GM23338 (cell line): ENCODE measurements around the gene TSPAN13.

Source experiments
- CTCF ChIP-seq, 2 experiments: fragments of 200-600 bp in 1 of 2; sonication (generic) in 1 of 2; conservative IDR thresholded peaks; 2 replicates each; pipeline versions ENCODE4 v1.5.1 to v1.6.1; 2016 to 2017; ENCODE audit warnings: antibody characterized with exemption in 2 of 2, low read depth in 2 of 2, mild to moderate bottlenecking in 2 of 2, moderate library complexity in 1 of 2
- EZH2 ChIP-seq: fragments of 200-600 bp; sonication (generic); IDR thresholded peaks from one replicate; pipeline ENCODE4 v1.8.0; 2017; ENCODE audit warnings: antibody characterized with exemption, mild to moderate bottlenecking, low read depth; ENCODE audit not compliant: unreplicated experiment
- EZH2phosphoT487 ChIP-seq: fragments of 200-600 bp; sonication (generic); IDR thresholded peaks from one replicate; pipeline ENCODE4 v1.8.1; 2018; ENCODE audit warnings: antibody characterized with exemption; ENCODE audit not compliant: unreplicated experiment
- POLR2AphosphoS5 ChIP-seq: IDR thresholded peaks from 2 replicates; pipeline ENCODE4 v1.6.1; 2016; ENCODE audit warnings: antibody characterized with exemption, low read depth
- REST ChIP-seq: IDR thresholded peaks from one replicate; pipeline ENCODE4 v1.6.1; 2018; ENCODE audit warnings: antibody characterized with exemption; ENCODE audit not compliant: unreplicated experiment

GRCh38 chr7:16817536-16817935, 64.0 kb downstream of the TSPAN13 start:
- TF ChIP-seq CTCF (conservative IDR thresholded peaks at IDR 0.05; ENCODE audit: low read depth in 2 of 2), result no peak
- TF ChIP-seq EZH2phosphoT487, result no peak
- TF ChIP-seq REST, result no peak
- no peak for TF ChIP-seq POLR2AphosphoS5
- TF ChIP-seq EZH2, result no peak
